ENCODE results near the gene ARHGAP15. TPM values are rescaled to one million over a fixed set of nuclear protein-coding genes. Genes with fewer than 3 reads are reported as not detected.

ARHGAP15 gene
- total RNA-seq, 1 experiment from 2014 or later: not detected

DNA sequence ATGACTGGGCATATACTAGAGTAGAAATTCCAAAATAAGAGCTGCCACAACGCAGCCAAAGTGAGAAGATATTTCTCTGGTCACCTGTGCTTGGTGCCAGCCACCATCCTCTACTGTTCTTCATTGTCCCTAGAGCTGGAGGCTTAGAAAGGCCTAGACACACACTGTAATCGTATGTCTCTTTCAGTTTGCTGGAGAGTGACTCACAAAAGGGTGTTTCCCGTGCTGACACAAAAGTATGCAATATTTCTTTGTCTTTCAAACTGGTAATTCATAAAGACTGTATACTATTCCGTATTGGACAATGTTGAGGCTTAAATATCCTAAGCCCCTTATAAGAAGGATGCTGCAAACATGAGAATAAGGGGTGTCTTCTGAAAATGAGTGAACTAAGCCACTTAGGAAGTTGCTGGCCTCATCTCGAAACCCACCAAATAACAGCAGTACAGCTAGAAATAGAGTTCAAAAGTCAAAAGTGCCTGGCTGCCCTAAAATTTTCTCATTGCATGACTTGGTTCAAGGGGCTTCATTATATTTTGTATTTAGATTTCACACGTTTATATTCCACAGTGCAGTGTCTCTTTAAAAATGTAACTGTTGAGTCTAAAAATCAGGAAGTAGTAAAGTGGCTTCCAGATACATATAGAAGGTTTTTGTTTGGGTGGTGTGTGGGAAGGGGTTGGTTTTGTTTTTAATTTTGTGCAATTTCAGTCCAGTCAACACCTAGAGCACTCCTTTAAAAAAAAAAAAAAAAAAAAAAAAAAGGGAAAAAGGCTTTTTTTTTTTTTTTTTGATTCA is 601.1 kb downstream of the ARHGAP15 start:
- DNase-seq: no peak
- Histone ChIP-seq H3K9me3 (no peaks in the 10 kb centered on the region), H3K27me3 (no peaks in the 10 kb centered on the region), H3K36me3 (no peaks in the 10 kb centered on the region), H3K4me3 (no peak overlapping the region)

DNA sequence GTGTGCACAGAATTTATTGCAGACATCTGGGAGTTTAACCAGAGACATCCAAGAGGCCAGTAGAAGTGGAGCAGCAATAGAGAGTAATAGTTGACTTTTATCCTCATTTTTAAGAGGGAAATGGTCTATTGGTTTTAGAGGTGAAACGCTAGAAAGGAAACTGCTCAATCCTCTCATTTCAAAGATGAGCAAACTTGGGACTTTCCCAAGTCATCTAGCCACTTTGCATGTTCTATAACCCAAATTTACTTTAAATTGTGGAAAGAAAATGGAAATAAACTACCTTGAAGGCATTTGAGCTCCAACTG is 601.7 kb downstream of the ARHGAP15 start:
- no peaks in the 10 kb centered on the region for H3K27me3 ChIP-seq
- DNase-seq: no peak
- H3K36me3 ChIP-seq: no peaks in the 10 kb centered on the region
- H3K4me3 ChIP-seq: no peak overlapping the region
- no peaks in the 10 kb centered on the region for H3K9me3 ChIP-seq

- no peak for DNase-seq
- H3K4me3 ChIP-seq: no peak overlapping the region
These were observed 602.9 kb downstream of the ARHGAP15 start for GRCh38 chr2:143732076-143732475.

GRCh38 chr2:143732871-143733270 is 603.7 kb downstream of the ARHGAP15 start:
- H3K36me3 ChIP-seq: no peaks in the 10 kb centered on the region
- no peak for DNase-seq
- no peaks in the 10 kb centered on the region for H3K9me3 ChIP-seq
- H3K4me3 ChIP-seq: no peak overlapping the region
- no peaks in the 10 kb centered on the region for H3K27me3 ChIP-seq

More at GRCh38 chr2:143732076-143732475, 602.9 kb downstream of the ARHGAP15 start:
- H3K27me3 ChIP-seq: no peaks in the 10 kb centered on the region
- H3K9me3 ChIP-seq: no peaks in the 10 kb centered on the region
- no peaks in the 10 kb centered on the region for H3K36me3 ChIP-seq

- Histone ChIP-seq H3K4me3 (no peak overlapping the region), H3K27me3 (no peaks in the 10 kb centered on the region), H3K9me3 (no peaks in the 10 kb centered on the region), H3K36me3 (no peaks in the 10 kb centered on the region)
- no peak for DNase-seq
These were observed 605.3 kb downstream of the ARHGAP15 start for GRCh38 chr2:143734507-143734906.

GRCh38 chr2:143736904-143737303 is 607.7 kb downstream of the ARHGAP15 start:
- Histone ChIP-seq H3K27me3 (no peaks in the 10 kb centered on the region), H3K4me3 (no peak overlapping the region), H3K9me3 (no peaks in the 10 kb centered on the region), H3K36me3 (no peaks in the 10 kb centered on the region)
- DNase-seq: no peak

DNA sequence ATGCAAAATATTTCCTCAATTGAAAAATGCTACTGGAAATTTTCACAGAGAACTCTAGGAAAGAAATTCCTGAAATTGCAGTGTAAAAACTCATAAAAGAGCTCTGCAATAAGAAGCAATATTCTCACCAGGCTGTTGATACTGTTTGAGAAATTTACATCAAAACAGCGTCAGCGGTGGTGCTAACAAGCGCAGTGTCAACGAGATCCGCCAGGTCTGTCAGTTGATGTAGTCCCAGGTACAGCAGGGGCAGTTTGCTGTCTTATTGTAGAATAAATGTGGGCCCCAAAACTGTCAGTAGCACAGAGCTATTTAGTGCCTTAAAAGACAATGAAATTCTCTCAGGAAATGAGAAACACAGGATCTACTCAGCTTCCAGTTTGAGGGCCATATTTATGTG is 611.2 kb downstream of the ARHGAP15 start:
- Histone ChIP-seq H3K27me3 (no peaks in the 10 kb centered on the region), H3K4me3 (no peak overlapping the region), H3K9me3 (no peaks in the 10 kb centered on the region), H3K36me3 (no peaks in the 10 kb centered on the region)
- DNase-seq: no peak

DNA sequence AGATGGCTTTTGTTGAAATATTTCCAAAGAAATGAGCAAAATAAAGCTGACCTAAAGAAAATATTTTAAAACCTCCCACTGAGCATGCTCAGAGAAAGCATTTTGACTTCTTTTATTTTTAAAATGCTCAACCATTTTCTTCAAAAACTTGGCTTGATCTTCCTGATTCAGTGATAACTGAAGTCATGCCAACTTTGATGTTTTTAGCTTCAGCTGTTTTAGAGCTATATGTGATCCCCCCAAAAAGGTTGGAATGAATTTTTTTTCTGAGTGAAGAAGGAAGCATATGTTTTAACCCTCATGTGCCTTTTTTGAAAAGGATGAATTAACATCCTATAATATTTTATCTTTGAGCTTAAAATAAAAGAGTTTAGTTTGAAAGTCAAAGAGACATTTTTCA is 612.0 kb downstream of the ARHGAP15 start:
- H3K36me3 ChIP-seq: no peaks in the 10 kb centered on the region
- no peaks in the 10 kb centered on the region for H3K9me3 ChIP-seq
- DNase-seq: no peak
- H3K27me3 ChIP-seq: no peaks in the 10 kb centered on the region
- H3K4me3 ChIP-seq: no peak overlapping the region

DNA sequence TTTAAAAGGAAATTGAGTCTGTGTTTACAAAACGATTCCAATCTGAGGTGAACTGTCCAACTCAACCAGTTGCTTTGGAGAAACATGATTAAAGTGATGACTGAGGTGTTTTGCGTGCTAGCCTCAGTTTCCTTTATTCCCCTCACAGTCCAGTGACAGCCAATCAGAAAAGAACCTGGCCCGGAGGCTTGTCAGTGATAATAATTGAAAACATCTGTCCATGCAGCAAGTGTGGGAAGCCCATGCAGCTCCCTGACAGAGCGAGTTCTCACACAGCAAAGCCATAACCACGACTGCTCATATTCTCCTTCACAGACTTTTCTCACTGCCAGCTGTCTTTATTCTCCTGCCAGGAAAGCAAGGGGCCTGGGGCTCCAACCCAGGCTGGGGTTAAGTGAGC is 613.4 kb downstream of the ARHGAP15 start:
- no peak overlapping the region for H3K4me3 ChIP-seq
- no peak for DNase-seq
- H3K36me3 ChIP-seq: no peaks in the 10 kb centered on the region
- H3K27me3 ChIP-seq: no peaks in the 10 kb centered on the region
- no peaks in the 10 kb centered on the region for H3K9me3 ChIP-seq

- H3K27me3 ChIP-seq: no peaks in the 10 kb centered on the region
- H3K9me3 ChIP-seq: no peaks in the 10 kb centered on the region
- H3K4me3 ChIP-seq: no peak overlapping the region
- DNase-seq: no peak
- H3K36me3 ChIP-seq: no peaks in the 10 kb centered on the region
These were observed 614.9 kb downstream of the ARHGAP15 start for GRCh38 chr2:143744114-143744513.

DNA sequence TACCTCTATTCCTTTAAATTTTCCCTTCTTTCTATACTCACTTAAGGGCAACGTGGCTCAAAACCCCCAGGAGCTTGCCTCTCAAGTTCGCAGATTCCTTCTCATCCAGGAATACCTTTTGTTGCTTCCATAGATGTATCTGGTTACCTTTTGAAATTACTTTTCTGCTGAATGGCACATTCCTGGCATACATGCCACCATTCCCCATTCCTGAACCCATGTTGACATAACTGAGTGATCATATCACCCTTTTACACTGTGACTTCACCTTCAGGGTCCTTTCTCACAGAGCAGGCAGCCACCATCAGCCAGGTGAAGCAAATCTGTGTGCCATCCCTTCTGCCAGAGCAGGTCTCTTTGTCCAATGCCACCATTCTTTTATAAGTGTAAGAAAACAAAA is 615.8 kb downstream of the ARHGAP15 start:
- no peak for DNase-seq
- Histone ChIP-seq H3K27me3 (no peaks in the 10 kb centered on the region), H3K4me3 (no peak overlapping the region), H3K36me3 (no peaks in the 10 kb centered on the region), H3K9me3 (no peaks in the 10 kb centered on the region)

- no peaks in the 10 kb centered on the region for H3K27me3 ChIP-seq
- H3K4me3 ChIP-seq: no peak overlapping the region
- H3K36me3 ChIP-seq: no peaks in the 10 kb centered on the region
- no peak for DNase-seq
- no peaks in the 10 kb centered on the region for H3K9me3 ChIP-seq
These were observed 625.5 kb downstream of the ARHGAP15 start for GRCh38 chr2:143754742-143755141.

DNA sequence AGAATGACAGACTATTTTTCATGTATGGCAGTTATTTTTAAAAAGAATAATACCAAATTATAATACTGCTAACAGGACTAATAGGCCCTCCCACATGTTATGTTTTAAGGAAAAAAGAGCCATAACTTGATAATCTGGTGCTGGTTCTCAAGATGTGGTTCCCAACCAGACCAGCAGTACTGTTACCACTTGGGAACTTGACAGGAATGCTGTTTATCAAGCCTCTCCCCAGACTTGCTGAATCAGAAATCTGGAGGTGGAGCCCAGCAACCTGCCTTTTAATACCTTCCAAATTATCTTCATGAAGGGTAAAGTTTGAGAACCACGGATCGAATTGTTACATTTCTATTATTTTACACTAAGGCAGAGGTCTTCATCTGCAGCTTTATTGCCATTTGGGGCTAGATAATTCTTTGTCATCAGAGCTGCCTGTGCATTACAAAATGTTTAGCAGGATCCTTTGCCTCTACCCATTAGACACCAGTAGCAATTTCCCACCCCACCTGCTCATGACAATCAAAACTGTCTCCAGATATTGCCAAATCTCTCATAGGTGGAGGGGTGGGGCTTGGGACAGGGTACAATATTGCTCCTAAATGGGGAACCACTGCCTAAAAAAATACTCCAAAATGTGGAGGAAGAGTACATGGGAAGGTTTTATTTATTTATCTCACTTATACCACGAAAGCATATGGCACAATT is 629.6 kb downstream of the ARHGAP15 start:
- Histone ChIP-seq H3K27me3 (no peaks in the 10 kb centered on the region), H3K4me3 (no peak overlapping the region), H3K9me3 (no peaks in the 10 kb centered on the region), H3K36me3 (no peaks in the 10 kb centered on the region)
- no peak for DNase-seq

DNA sequence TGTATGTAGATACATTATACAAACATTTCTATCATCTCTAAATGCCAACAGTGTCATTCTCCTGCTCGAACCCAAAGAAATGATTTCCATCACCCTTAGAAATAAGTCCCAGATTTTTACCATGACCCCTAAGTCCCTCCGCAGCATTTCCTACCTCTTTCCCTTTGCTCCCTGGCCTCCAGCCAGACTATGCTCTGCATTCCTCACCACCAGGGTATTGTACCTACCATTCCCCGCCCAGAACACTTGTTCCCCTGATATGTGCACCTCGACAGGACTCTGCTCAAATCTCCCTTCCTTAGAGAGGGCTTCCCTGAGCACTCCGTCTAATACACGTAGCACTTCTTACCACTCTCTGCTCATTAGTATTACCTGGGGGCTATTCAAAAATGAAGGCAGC is 630.2 kb downstream of the ARHGAP15 start:
- H3K36me3 ChIP-seq: no peaks in the 10 kb centered on the region
- no peaks in the 10 kb centered on the region for H3K9me3 ChIP-seq
- H3K4me3 ChIP-seq: no peak overlapping the region
- no peak for DNase-seq
- no peaks in the 10 kb centered on the region for H3K27me3 ChIP-seq

DNA sequence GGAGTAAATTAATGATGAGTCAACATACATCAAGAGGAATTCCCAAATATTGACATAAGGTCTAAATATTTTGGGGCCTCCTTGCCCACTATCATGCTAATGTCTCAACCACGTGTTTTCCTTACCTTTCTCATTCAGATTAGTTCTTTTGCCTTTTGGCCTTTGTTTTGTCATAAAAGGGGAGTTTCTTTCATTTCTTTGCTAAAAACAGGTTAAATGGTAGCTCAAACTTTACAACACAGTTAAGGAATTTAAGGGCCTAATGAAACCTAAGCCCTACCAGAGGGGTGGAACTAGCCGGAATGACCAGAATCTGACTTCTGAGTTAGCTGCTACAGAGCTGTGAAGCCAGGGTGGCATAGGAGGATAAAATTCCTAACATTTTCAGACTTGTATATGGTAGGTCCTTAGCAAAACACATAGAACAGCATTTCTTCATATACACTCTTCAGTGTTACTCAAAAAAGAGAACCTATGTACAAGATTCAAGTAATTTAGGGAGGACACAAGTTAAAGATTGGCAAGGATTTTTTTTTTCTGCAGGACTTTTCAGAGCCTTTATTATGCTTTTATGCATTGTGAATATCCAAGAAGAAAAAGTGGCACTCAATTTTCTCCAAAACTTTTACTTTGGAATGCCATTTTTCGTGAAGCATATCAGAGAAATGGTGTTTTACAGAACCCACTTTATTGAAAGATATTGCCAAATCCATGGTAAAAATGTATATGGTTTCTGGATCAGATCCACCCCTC is 633.1 kb downstream of the ARHGAP15 start:
- Histone ChIP-seq H3K36me3 (no peaks in the 10 kb centered on the region), H3K9me3 (no peaks in the 10 kb centered on the region), H3K4me3 (no peak overlapping the region), H3K27me3 (no peaks in the 10 kb centered on the region)
- no peak for DNase-seq

DNA sequence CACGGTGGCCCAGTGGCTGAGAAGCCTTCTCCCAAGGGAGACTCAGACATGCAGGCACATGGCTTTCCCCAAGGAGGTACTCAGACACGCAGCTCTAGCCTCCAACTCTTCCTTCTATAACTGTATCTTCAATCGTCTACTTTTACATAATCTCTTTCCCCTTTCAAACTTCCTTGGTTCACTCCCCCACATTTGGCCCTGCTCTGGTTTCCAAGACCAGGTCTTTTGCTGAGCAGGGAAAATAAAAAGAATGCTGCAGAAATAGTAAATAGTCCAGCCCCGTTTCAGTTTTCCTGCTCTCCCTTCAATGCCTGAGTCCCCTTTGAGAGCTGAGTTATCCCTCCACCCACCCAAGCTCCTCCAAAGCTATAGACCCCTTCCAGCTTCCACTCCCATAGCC is 635.0 kb downstream of the ARHGAP15 start:
- Histone ChIP-seq H3K36me3 (no peaks in the 10 kb centered on the region), H3K27me3 (no peaks in the 10 kb centered on the region), H3K4me3 (no peak overlapping the region), H3K9me3 (no peaks in the 10 kb centered on the region)
- DNase-seq: no peak

DNA sequence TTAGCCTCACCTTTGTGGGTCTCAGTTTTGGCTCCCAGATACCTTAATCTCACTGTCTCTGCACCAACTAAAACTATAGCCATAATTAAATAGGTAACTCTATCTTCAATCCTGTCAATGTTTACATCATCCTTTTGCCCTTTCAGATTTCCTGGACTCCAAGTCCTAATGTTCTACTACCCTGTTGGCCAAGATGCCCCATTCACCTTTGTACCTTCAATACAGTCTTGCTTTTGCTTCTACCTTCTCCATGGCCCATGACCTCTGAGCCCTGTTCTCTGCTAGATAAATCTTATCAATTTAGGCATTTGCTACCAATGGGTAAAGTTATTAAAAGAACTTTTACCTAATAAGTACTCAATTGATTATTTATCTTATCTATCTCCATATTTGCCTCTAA is 635.5 kb downstream of the ARHGAP15 start:
- no peaks in the 10 kb centered on the region for H3K9me3 ChIP-seq
- no peak overlapping the region for H3K4me3 ChIP-seq
- H3K36me3 ChIP-seq: no peaks in the 10 kb centered on the region
- no peak for DNase-seq
- H3K27me3 ChIP-seq: no peaks in the 10 kb centered on the region
